K562 (cell line): ENCODE results near the gene RASSF3. TPM values are rescaled to one million over a fixed set of nuclear protein-coding genes. Genes with fewer than 3 reads are reported as not detected.

Experiments used
- ATAC-seq: fragments of 200-7000 bp; cut with Tn5 transposase; 3 replicates; pipeline ENCODE4 v1.9.1; 2020; ENCODE audit warnings: moderate library complexity
- BruUV-seq: library from RNA; stranded (reverse); fragments of 400-500 nt; replicated peaks from 2 replicates; lab custom pipeline; 2021; lab: Mats Ljungman, UMichigan
- CTCF ChIA-PET: fragments of 300-600 bp; formaldehyde crosslinking; extraction: SDS; loops from one replicate; lab custom pipeline; 2021; ENCODE audit warnings: low intra/inter-chr PET ratio; lab: Yijun Ruan, JAX
- POLR2A ChIA-PET: fragments of 300-600, 350-650 bp; sonication (Branson Sonifier 250); formaldehyde crosslinking; extraction: SDS; loops from one replicate; lab custom pipeline; 2021; ENCODE audit warnings: antibody characterized with exemption, inconsistent platforms; lab: Yijun Ruan, JAX
- DNase-seq, 4 experiments: peaks; one replicate each; pipeline versions ENCODE4 v3.0.0 to v3.0.0-alpha.2; 2011 to 2018; ENCODE audit warnings: low spot score in 3 of 4, mixed read lengths in 3 of 4; ENCODE audit errors: extremely low read depth in 1 of 4
- FAIRE-seq: peaks from 2 replicates; lab custom pipeline; 2011; peaks lifted over from hg19 to GRCh38; lab: Jason Lieb, UNC
- H2AFZ ChIP-seq: 2 replicates; pipeline ENCODE4 v1.6.0; 2011; ENCODE audit warnings: low read depth, low read length, control low read depth, inconsistent platforms
- H3K27ac ChIP-seq: fragments of 200-600 bp; 3 replicates; pipeline ENCODE4 v1.8.0; 2011; ENCODE audit warnings: low read depth, mild to moderate bottlenecking, control low read depth, inconsistent platforms, low read length, moderate library complexity, mixed read lengths; ENCODE audit errors: extremely low read depth
- H3K27me3 ChIP-seq, 2 experiments: fragments of 300-600 bp in 1 of 2; 2 replicates in 1 of 2; 3 replicates in 1 of 2; pipeline versions ENCODE4 v1.6.0 to v1.8.0; 2011; ENCODE audit warnings: inconsistent platforms in 2 of 2, low read length in 2 of 2, mild to moderate bottlenecking in 1 of 2, mixed read lengths in 1 of 2, moderate library complexity in 1 of 2; ENCODE audit not compliant: control insufficient read depth in 2 of 2, insufficient read depth in 2 of 2
- H3K36me3 ChIP-seq: fragments of 300-600 bp; 3 replicates; pipeline ENCODE4 v1.8.0; 2011; ENCODE audit warnings: mild to moderate bottlenecking, low read length, inconsistent platforms; ENCODE audit not compliant: control insufficient read depth, insufficient read depth
- H3K4me1 ChIP-seq, 2 experiments: fragments of 200-600 bp in 1 of 2; replicated peaks in 1 of 2; 2 replicates in 1 of 2; 3 replicates in 1 of 2; pipeline versions ENCODE4 v1.5.1 to v1.8.0; 2011; ENCODE audit warnings: inconsistent platforms in 2 of 2, low read length in 2 of 2, mild to moderate bottlenecking in 1 of 2, mixed read lengths in 1 of 2, moderate library complexity in 1 of 2; ENCODE audit not compliant: control insufficient read depth in 2 of 2, insufficient read depth in 2 of 2
- H3K4me2 ChIP-seq: 2 replicates; pipeline ENCODE4 v1.6.1; 2011; ENCODE audit warnings: low read length, control low read depth, inconsistent platforms, mixed read lengths; ENCODE audit not compliant: insufficient read depth
- H3K4me3 ChIP-seq: fragments of 200-600 bp; sonication (generic), shearing (Covaris generic); 2 replicates; pipeline ENCODE4 v1.5.1; 2016; ENCODE audit warnings: control low read depth, inconsistent platforms
- H3K79me2 ChIP-seq: fragments of 200-600 bp; 3 replicates; pipeline ENCODE4 v1.8.0; 2011; ENCODE audit warnings: low read length, inconsistent platforms; ENCODE audit not compliant: control insufficient read depth, insufficient read depth
- H3K9ac ChIP-seq, 2 experiments: 2 replicates each; pipeline versions ENCODE4 v1.6.0 to v1.6.1; 2011; ENCODE audit warnings: low read depth in 2 of 2, low read length in 2 of 2, control low read depth in 1 of 2, inconsistent platforms in 1 of 2, mild to moderate bottlenecking in 1 of 2, mixed read lengths in 1 of 2; ENCODE audit not compliant: insufficient read depth in 1 of 2
- H3K9me1 ChIP-seq: one replicate; pipeline ENCODE4 v1.6.0; 2011; ENCODE audit warnings: inconsistent platforms, mild to moderate bottlenecking, low read length, moderate library complexity; ENCODE audit not compliant: control insufficient read depth, insufficient read depth
- H3K9me3 ChIP-seq: replicated peaks from 2 replicates; pipeline ENCODE4 v1.5.1; 2011; ENCODE audit warnings: low read depth, low read length, inconsistent platforms; ENCODE audit not compliant: control insufficient read depth, insufficient read depth
- H4K20me1 ChIP-seq: replicated peaks from 2 replicates; pipeline ENCODE4 v1.6.1; 2011; ENCODE audit warnings: low read length, inconsistent platforms, mixed read lengths; ENCODE audit not compliant: control insufficient read depth, insufficient read depth
- KDM1A ChIP-seq, 2 experiments: fragments of 450-650 bp; IDR thresholded peaks; 2 replicates each; pipeline ENCODE4 v1.6.1; 2016; ENCODE audit warnings: mild to moderate bottlenecking in 2 of 2
- ZBTB43 ChIP-seq: sonication (generic); formaldehyde crosslinking; IDR thresholded peaks from 2 replicates; pipeline ENCODE4 v1.8.0; 2023; ENCODE audit warnings: mild to moderate bottlenecking, missing genetic modification reagents
- WGBS: fragments of 100-300 bp; shearing (Covaris generic); methylation state at CpG from one replicate; pipeline ENCODE4 v1.1.6; 2016; ENCODE audit warnings: low coverage, mixed read lengths; ENCODE audit not compliant: insufficient coverage; ENCODE audit errors: missing lambda C conversion rate; 5-methylcytosine and 5-hydroxymethylcytosine counted together
- in situ Hi-C: fragments of 300-500 bp; cut with MboI; formaldehyde crosslinking; loops from 4 replicates; pipeline ENCODE4 v1.15.0; 2018; ENCODE audit warnings: inconsistent platforms, mixed read lengths
- intact Hi-C: fragments of 100-400 bp; cut with micrococcal nuclease; formaldehyde crosslinking; loops from 2 replicates; pipeline ENCODE4 v1.14.2; 2022
- polyA plus RNA-seq, 8 experiments: library from polyadenylated mRNA; depleted of rRNA in 4 of 8; stranded (reverse) in 5 of 8; unstranded in 3 of 8; fragments of >200 nt; fragmentation: Nextera tagmentation in 2 of 8; fragmentation: Illumina TruSeq in 1 of 8; extraction: Ambion mirVana in 2 of 8; extraction: Trizol in 1 of 8; gene quantifications; 2 replicates each; pipeline versions ENCODE4 v1.2.1 to v1.2.3, GENCODE V29; 2011 to 2014; ENCODE audit warnings: inconsistent platforms in 1 of 8, missing spikeins in 1 of 8
- total RNA-seq, 7 experiments: library from RNA; depleted of rRNA in 6 of 7; stranded (reverse); fragments of >200 nt in 6 of 7; fragmentation: Illumina TruSeq in 2 of 7; extraction: Trizol in 2 of 7; gene quantifications; 2 replicates each; pipeline versions ENCODE4 v1.2.1 to v1.2.3, GENCODE V29; 2011 to 2021; ENCODE audit warnings: low replicate concordance in 1 of 7
- TF ChIP-seq, protein P1 (sequence below), 2 experiments: fragments of 450-650 bp; formaldehyde crosslinking in 1 of 2; IDR thresholded peaks; 2 replicates each; pipeline versions ENCODE4 v1.4.0 to v1.6.1; 2014 to 2020; ENCODE audit warnings: mild to moderate bottlenecking in 2 of 2, borderline replicate concordance in 1 of 2, low read depth in 1 of 2

Gene RASSF3
- total and polyA plus RNA-seq, 9 of the 15 experiments (the other 6 are each of a cell fraction or from before 2014, with no cell fraction given) = 3.7 to 39.2 (median 20.2) TPM

- TF ChIP-seq, protein P1, sequence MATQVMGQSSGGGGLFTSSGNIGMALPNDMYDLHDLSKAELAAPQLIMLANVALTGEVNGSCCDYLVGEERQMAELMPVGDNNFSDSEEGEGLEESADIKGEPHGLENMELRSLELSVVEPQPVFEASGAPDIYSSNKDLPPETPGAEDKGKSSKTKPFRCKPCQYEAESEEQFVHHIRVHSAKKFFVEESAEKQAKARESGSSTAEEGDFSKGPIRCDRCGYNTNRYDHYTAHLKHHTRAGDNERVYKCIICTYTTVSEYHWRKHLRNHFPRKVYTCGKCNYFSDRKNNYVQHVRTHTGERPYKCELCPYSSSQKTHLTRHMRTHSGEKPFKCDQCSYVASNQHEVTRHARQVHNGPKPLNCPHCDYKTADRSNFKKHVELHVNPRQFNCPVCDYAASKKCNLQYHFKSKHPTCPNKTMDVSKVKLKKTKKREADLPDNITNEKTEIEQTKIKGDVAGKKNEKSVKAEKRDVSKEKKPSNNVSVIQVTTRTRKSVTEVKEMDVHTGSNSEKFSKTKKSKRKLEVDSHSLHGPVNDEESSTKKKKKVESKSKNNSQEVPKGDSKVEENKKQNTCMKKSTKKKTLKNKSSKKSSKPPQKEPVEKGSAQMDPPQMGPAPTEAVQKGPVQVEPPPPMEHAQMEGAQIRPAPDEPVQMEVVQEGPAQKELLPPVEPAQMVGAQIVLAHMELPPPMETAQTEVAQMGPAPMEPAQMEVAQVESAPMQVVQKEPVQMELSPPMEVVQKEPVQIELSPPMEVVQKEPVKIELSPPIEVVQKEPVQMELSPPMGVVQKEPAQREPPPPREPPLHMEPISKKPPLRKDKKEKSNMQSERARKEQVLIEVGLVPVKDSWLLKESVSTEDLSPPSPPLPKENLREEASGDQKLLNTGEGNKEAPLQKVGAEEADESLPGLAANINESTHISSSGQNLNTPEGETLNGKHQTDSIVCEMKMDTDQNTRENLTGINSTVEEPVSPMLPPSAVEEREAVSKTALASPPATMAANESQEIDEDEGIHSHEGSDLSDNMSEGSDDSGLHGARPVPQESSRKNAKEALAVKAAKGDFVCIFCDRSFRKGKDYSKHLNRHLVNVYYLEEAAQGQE (IDR thresholded peaks at IDR 0.05; ENCODE audit: borderline replicate concordance) = no peak
- TF ChIP-seq, protein P1 (CRISPR knock-in tag; IDR thresholded peaks at IDR 0.05; ENCODE audit: low read depth) = no peak
- TF ChIP-seq, all 486 proteins: peak for 0
These were observed 40.5 kb downstream of the RASSF3 start (continued) for GRCh38 chr12:64650762-64651161.

DNA sequence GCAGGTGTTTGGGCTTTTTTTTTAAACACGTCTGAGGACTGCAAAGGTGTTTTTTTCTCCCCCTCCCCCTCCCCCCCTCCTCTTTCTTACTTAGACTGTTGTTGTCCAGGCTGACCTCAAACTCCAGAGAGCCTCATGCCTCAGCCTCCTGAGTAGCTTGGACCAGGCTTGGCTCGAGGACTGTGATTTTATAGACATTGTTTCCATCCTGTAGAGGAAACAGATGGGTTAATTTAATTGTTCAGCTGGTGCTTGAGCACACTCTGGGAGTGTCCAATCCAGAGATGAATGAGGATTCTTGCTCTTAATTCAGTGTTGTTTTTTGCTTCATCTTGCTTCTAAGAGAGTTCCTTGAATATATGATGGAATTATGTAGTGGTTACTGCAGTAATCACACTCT, 42.1 kb downstream of the RASSF3 start:
- H3K9ac ChIP-seq = no peak overlapping the region
- intact Hi-C loops (no loop called here), in situ Hi-C loops (no loop called here)
- TF ChIP-seq KDM1A (IDR thresholded peaks at IDR 0.05) (peak in 1 of 2 experiments; percentile 35; a peak in 1 of 4 replicates), ZBTB43 (no peak)
- no peaks in the 10 kb centered on the region; a peak in 1 of 5 replicates for H3K4me1 ChIP-seq
- ATAC-seq (no peak), FAIRE-seq (no peak), DNase-seq (no peak)
- H2AFZ ChIP-seq = no peak overlapping the region
- CTCF ChIA-PET = no interaction called here
- WGBS = 58% methylated on average over 2 of the region's 2 CpGs
- POLR2A ChIA-PET = interaction anchor here (1.8 kb wide), 1 partner anchor 8 kb away, joined by 8 read pairs; no protein-coding TSS in a partner anchor
- peaks cover 25% of the 10 kb centered on the region for H4K20me1 ChIP-seq
- no peaks in the 10 kb centered on the region for H3K9me3 ChIP-seq
- no peak overlapping the region for H3K27ac ChIP-seq
- H3K4me3 ChIP-seq = no peak overlapping the region
- H3K4me2 ChIP-seq = no peak overlapping the region
- H3K9me1 ChIP-seq = peaks cover 5% of the 10 kb centered on the region
- H3K36me3 ChIP-seq = peaks cover 3% of the 10 kb centered on the region; the same call in 1 of the 3 replicates
- no TSS peak for BruUV-seq
- no peaks in the 10 kb centered on the region for H3K27me3 ChIP-seq
- H3K79me2 ChIP-seq = peaks cover 61% of the 10 kb centered on the region
